Spinal cord (tissue), 10 donors: Measurements from ENCODE around the gene CCAR1. TPM values are rescaled to one million over a fixed set of nuclear protein-coding genes. Genes with fewer than 3 reads are reported as not detected.
"Not testable (repeated sequence)": the region's sequence is repeated elsewhere in the genome, so short reads cannot be mapped to it uniquely, and the experiment has no call there.

Experiments
- DNase-seq, 6 donors: peaks; one replicate each; pipeline versions ENCODE4 v3.0.0 to v3.0.0-alpha.2; 2013 to 2015; ENCODE audit warnings: low spot score in 6 of 6, low read depth in 4 of 6
- H3K27ac ChIP-seq: one replicate; pipeline ENCODE4 v1.5.1; 2013; ENCODE audit warnings: low read depth, low read length, control low read depth
- H3K27me3 ChIP-seq: one replicate; pipeline ENCODE4 v1.6.1; 2013; ENCODE audit warnings: low read length; ENCODE audit not compliant: control insufficient read depth, insufficient read depth
- H3K36me3 ChIP-seq: one replicate; pipeline ENCODE4 v1.6.1; 2013; ENCODE audit warnings: low read length; ENCODE audit not compliant: control insufficient read depth, insufficient read depth
- H3K4me1 ChIP-seq: one replicate; pipeline ENCODE4 v1.6.1; 2013; ENCODE audit warnings: low read length; ENCODE audit not compliant: control insufficient read depth, insufficient read depth
- H3K4me3 ChIP-seq: one replicate; pipeline ENCODE4 v1.5.1; 2013; ENCODE audit warnings: low read depth, low read length, control low read depth
- H3K9me3 ChIP-seq: one replicate; pipeline ENCODE4 v1.6.1; 2013; ENCODE audit warnings: low read length; ENCODE audit not compliant: control insufficient read depth, insufficient read depth
- WGBS: methylation state at CpG from one replicate; pipeline ENCODE4 v1.1.5; 2013; ENCODE audit warnings: missing lambda C conversion rate; ENCODE audit not compliant: insufficient coverage; 5-methylcytosine and 5-hydroxymethylcytosine counted together
- polyA plus RNA-seq, 2 donors: library from polyadenylated mRNA; unstranded; fragments of 120-200 nt; gene quantifications; one replicate each; pipeline ENCODE4 v1.2.1, GENCODE V29; 2013; ENCODE audit not compliant: insufficient read length in 2 of 2
- total RNA-seq, 2 donors: library from RNA; depleted of rRNA in 1 of 2; stranded (reverse); fragments of 120-200 nt in 1 of 2; fragments of >200 nt in 1 of 2; gene quantifications; one replicate each; pipeline versions ENCODE4 v1.2.3 to v1.2.4, GENCODE V29; 2013 to 2014
- donor health status: healthy.

The CCAR1 gene
- total and polyA plus RNA-seq, 4 donors, result 31.2 to 110 (median 76.2) TPM

DNA sequence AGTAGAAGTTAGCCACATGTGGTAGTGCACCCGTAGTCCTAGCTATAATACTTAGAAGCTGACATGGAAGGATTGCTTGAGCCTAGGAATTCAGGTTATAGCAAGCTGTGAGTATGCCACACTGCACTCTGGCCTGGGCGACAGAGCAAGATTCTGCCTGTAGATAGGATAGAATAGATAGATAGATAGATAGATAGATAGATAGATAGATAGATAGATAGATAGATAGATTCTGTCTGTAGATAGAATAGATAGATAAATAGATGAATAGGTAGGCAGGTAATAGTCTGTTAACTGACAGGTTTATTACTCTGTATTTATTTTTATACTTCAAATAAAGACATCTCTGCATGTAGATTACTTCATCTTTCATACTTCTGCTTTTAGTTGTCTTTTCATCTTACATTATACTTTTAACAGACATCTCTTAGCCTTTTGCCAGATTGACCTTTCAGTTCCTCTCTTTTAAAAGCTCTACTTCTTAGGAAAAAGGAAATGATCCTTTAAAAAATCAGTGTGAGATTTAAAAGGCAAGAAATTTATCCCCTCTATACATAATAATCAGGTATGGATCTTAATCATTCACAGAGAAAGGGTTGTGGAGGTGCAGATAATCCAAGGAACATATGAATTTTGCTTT is 31.8 kb downstream of the CCAR1 start:
- 90% methylated on average over 1 of the region's 2 CpGs for WGBS
- peaks cover 41% of the 10 kb centered on the region for H3K36me3 ChIP-seq

DNA sequence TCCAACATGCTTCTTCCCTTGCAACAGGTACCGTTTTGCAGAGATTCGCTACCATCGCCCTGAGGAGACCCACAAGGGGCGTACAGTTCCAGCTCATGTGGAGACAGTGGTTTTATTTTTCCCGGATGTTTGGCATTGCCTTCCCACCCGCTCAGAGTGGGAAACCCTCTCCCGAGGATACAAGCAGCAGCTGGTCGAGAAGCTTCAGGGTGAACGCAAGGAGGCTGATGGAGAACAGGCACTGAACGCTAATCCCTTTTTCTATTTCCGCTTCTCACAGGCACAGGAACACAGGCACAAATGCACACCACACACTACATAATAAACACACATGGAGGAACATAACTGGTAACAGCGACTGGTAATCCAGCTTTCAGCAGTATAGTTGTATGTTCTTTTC is 35.2 kb downstream of the CCAR1 start:
- Histone ChIP-seq H3K4me3 (no peak overlapping the region), H3K4me1 (no peaks in the 10 kb centered on the region), H3K27ac (no peak overlapping the region), H3K36me3 (peaks cover 49% of the 10 kb centered on the region), H3K9me3 (no peaks in the 10 kb centered on the region), H3K27me3 (no peaks in the 10 kb centered on the region)
- 92% methylated on average over 8 of the region's 12 CpGs for WGBS
- peak in 1 of 6 donors; percentile 1 for DNase-seq

More for the DNA sequence above, 31.8 kb downstream of the CCAR1 start:
- H3K4me1 ChIP-seq, result no peaks in the 10 kb centered on the region
- no peak overlapping the region for H3K4me3 ChIP-seq
- H3K27me3 ChIP-seq, result no peaks in the 10 kb centered on the region
- no peak for DNase-seq
- no peaks in the 10 kb centered on the region for H3K9me3 ChIP-seq
- H3K27ac ChIP-seq, result no peak overlapping the region

DNA sequence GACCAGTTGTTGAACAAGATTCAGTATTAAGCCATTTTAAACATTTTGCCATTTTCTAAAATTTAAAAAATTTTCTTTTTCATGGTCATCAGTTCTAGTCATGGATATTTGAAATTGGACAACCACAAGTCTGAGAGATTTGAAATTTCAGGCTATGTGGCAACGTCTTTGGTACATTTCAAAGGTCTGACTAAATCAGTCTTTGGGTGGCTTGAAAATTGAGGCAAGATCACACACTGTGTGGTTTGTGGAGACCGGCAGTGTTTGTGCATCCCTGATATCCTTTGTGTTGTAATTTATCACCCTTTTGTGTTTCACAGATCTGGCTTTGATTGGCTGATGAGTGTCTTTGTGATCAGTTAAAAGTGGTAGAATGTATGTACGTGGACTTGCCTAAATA is 35.7 kb downstream of the CCAR1 start:
- WGBS, result 56% methylated on average over 2 of the region's 3 CpGs
- Histone ChIP-seq H3K9me3 (no peaks in the 10 kb centered on the region), H3K27me3 (no peaks in the 10 kb centered on the region), H3K36me3 (peaks cover 47% of the 10 kb centered on the region), H3K4me1 (no peaks in the 10 kb centered on the region), H3K4me3 (no peak overlapping the region), H3K27ac (no peak overlapping the region)
- DNase-seq, result no peak

DNA sequence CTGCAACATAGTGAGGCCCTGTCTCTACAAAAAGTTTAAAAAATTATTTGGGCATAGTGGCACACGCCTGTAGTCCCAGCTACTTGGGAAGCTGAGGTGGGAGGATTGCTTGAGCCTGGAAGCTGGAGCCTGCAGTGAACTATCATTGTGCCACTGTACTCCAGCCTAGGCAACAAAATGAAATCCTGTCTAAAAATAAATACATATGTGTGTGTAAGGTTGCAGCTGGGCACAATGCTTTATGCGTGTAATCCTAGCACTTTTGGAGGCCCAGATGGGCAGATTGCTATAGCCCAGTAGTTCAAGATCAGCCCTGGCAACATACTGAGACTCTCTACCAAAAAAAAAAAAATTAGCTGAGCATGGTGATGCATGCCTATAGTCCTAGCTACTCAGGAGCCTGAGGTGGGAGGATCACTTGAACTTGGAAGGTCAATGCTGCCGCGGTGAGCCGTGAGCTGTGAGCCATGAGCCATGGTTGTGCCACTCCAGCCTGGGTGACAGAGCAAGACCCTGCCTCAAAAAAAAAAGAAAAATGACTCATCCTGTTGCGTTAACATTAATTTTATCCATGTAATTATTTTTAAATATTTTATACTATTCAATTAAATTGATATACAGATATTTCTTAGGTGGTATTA is 38.3 kb downstream of the CCAR1 start:
- peaks cover 55% of the 10 kb centered on the region for H3K36me3 ChIP-seq
- WGBS, result 90% methylated on average over 2 of the region's 6 CpGs
- H3K27me3 ChIP-seq, result no peaks in the 10 kb centered on the region
- H3K4me1 ChIP-seq, result no peaks in the 10 kb centered on the region
- H3K27ac ChIP-seq, result no peak overlapping the region
- H3K4me3 ChIP-seq, result no peak overlapping the region
- no peaks in the 10 kb centered on the region for H3K9me3 ChIP-seq
- DNase-seq, result no peak

DNA sequence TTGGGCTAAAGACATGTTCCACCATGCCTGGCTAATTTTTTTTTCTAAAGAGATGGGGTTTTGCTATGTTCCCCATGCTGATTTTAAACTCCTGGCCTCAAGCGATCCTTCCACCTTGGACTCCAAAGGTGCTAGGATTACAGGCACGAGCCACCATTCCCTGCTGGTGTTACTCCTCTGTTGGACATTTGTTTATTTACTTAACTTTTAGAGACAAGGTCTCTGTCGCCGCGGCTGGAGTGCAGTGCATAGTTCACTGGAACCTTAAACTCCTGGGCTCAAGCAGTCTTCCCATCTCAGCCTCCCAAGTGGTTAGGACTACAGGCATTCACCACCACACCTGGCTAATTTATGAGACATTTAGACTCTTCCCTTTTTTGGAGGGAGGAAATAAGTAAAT is 38.9 kb downstream of the CCAR1 start:
- Histone ChIP-seq H3K36me3 (peaks cover 55% of the 10 kb centered on the region), H3K4me1 (no peaks in the 10 kb centered on the region), H3K27ac (no peak overlapping the region)

DNA sequence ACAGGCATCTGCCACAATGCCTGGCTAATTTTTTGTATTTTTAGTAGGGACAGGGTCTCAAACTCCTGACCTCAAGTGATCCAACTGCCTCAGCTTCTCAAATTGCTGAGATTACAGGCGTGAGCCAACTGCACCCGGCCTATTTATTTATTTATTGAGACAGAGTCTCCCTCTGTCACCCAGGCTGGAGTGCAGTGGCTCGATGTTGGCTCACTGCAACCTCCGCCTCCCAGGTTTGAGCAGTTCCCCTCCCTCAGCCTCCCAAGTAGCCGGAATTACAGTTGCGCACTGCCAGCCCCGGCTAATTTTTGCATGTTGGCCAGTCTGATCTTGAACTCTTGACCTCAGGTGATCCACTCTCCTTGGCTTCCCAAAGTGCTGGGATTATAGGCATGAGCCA is 46.4 kb downstream of the CCAR1 start:
- H3K27me3 ChIP-seq, H3K4me3 ChIP-seq, H3K9me3 ChIP-seq, H3K4me1 ChIP-seq, H3K27ac ChIP-seq, DNase-seq: not testable (repeated sequence)
- WGBS, result 92% methylated on average over 6 of the region's 7 CpGs
- H3K36me3 ChIP-seq, result peaks cover 60% of the 10 kb centered on the region

More for the DNA sequence above, 38.9 kb downstream of the CCAR1 start:
- no peak for DNase-seq
- Histone ChIP-seq H3K27me3 (no peaks in the 10 kb centered on the region), H3K4me3 (no peak overlapping the region), H3K9me3 (no peaks in the 10 kb centered on the region)
- 100% methylated on average over 1 of the region's 5 CpGs for WGBS

DNA sequence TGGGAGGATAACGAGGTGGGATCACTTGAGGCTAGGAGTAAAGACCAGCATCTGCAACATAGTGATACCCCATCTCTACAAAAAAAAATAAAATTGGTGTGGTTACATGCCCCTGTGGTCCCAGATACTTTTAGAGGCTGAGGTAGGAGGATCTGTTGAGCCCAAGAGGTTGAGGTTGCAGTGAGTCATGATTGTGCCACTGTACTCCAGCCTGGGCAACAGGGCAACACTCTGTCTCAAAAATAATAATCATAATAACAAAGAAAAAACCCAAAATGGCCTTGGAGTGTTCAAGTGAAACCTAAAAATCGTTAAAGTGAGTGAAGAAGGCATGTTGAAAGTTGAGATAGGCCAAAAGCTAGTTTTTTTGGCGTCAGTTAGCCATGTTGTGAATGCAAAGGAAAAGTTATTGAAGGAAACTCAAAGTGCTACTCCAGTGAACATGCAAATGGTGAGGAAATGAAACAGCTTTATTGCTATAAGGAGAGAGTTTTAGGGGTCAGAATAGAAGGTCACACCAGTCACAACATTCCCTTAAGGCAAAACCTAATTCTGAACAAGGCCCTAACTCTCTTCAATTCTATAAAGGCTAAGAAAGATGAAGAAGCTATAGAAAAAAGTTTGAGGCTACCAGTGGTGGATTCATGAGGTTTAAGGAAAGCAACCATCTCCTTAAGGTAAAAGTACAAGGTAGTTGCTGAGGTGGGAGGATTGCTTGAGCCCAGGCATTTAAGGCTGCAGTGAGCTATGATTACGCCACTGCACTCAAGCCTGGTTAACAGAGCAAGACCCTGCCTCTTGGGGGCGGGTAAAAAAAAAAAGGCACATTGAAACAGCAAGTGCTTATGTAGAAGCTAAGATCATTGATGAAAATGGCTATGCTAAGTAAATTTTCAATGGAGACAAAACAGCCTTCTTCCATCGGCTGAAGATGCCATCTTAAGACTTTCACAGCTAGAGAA is 60.9 kb downstream of the CCAR1 start:
- H3K36me3 ChIP-seq, result peaks cover 70% of the 10 kb centered on the region
- no peaks in the 10 kb centered on the region for H3K9me3 ChIP-seq
- no peaks in the 10 kb centered on the region for H3K27me3 ChIP-seq
- 93% methylated on average over 3 of the region's 6 CpGs for WGBS
- no peak overlapping the region for H3K4me3 ChIP-seq
- no peak overlapping the region for H3K27ac ChIP-seq
- DNase-seq, result peak in 2 of 6 donors; percentile 2 to 3
- H3K4me1 ChIP-seq, result no peaks in the 10 kb centered on the region

DNA sequence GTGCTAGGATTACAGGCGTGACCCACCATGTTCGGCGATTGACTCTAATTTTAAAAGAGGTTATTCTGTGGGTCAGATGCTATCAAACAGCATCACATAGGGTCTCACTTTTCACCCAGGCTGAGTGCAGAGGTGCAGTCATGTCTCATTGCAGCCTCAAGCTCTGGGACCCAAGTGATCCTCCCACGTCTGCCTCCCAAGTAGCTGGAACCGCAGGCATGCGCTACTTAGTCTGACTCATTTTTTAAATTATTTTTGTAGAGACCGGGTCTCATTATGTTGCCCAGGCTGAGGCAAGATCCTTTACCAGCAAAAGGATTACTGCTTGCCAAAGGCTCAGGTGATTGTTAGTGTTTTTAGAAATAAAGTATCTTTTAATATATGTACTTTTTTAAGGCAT is 63.4 kb downstream of the CCAR1 start:
- peaks cover 68% of the 10 kb centered on the region for H3K36me3 ChIP-seq
- H3K27ac ChIP-seq, result no peak overlapping the region
- H3K4me1 ChIP-seq, result no peaks in the 10 kb centered on the region
- H3K9me3 ChIP-seq, result no peaks in the 10 kb centered on the region
- no peak overlapping the region for H3K4me3 ChIP-seq
- DNase-seq, result no peak
- H3K27me3 ChIP-seq, result no peaks in the 10 kb centered on the region
- WGBS, result 100% methylated on average over 4 of the region's 7 CpGs

DNA sequence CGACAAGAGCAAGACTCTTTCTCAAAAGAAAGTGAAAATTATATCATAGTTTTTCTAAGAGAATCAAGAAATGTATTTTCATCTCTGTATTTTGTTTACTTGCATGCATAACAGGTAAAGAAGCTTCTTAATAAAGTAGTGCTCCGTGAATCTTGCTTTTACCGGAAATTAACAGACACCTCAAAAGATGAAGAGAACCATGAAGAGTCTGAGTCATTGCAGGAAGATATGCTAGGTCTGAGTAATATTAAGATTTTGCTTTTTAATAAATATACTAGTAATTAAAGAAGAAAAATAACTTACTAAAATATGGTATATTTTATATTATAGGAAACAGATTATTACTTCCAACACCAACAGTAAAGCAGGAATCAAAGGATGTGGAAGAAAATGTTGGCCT is 66.8 kb downstream of the CCAR1 start:
- Histone ChIP-seq H3K9me3 (no peaks in the 10 kb centered on the region), H3K4me3 (no peak overlapping the region), H3K27ac (no peak overlapping the region), H3K4me1 (no peaks in the 10 kb centered on the region), H3K27me3 (no peaks in the 10 kb centered on the region), H3K36me3 (peaks cover 67% of the 10 kb centered on the region)
- no peak for DNase-seq
- WGBS, result no CpG with 5 or more reads among the region's 3 CpGs
